ENCODE data around the gene MKX. TPM values are rescaled to one million over a fixed set of nuclear protein-coding genes. Genes with fewer than 3 reads are reported as not detected.

MKX gene
- total and polyA plus RNA-seq, 2 donors (not counting 3 experiments of a cell fraction or from before 2014, with no cell fraction given): not detected

DNA sequence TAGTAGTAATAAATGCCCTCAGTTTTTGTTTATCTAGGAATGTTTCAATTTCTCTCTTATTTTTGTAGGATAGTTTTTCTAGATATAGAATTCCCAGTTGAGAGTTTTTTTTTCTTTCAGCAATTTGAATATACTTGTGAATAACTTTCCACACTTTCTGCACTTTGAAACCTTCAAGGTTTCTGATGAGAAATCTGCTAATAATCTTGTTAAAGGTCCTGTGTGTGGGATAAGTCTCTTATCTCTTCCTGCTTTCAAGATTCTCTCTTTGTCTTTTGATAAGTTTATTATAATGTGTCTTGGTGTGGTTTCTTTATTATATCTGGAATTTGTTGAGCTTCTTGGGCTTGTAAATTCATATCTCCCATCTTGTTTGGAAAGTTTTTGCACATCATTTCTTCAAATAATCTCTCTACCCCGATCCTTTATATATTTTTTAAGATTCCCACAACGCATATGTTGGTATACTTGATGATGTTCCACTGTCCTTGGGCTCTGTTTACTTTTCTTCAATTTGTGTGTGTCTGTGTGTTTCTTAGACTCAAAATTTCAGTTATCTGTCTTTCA, 103.5 kb downstream of the MKX start:
- TF ChIP-seq FOS (IDR thresholded peaks at IDR 0.05; ENCODE audit: borderline replicate concordance, insufficient read depth, low read length): no peak
- no peak for TF ChIP-seq POLR2A (IDR thresholded peaks at IDR 0.05; ENCODE audit: low read depth, low read length)
- TF ChIP-seq GATA2 (IDR thresholded peaks at IDR 0.05; ENCODE audit: insufficient read depth, insufficient read length, low read depth, low read length): no peak
- TF ChIP-seq, protein P1, sequence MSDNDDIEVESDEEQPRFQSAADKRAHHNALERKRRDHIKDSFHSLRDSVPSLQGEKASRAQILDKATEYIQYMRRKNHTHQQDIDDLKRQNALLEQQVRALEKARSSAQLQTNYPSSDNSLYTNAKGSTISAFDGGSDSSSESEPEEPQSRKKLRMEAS (IDR thresholded peaks at IDR 0.05; ENCODE audit: insufficient read depth, insufficient read length): no peak
- no peak for TF ChIP-seq JUN (IDR thresholded peaks at IDR 0.05; ENCODE audit: borderline replicate concordance, insufficient read depth, insufficient read length, low read depth)
- dilution Hi-C loops (cut with MboI; ENCODE audit: extremely low pct_ligation_motif_present, low sequenced_read_pairs): no loop called here
- Histone ChIP-seq H3K79me2 (ENCODE audit: control insufficient read depth, insufficient read depth, low read length) (no peaks in the 10 kb centered on the region), H4K20me1 (replicated peaks; ENCODE audit: control insufficient read depth, extremely low read depth, insufficient read depth, low read length) (no peaks in the 10 kb centered on the region), H3K27me3 (ENCODE audit: control insufficient read depth in 2 of 2, insufficient read depth in 2 of 2, low read length in 2 of 2) (peaks cover 2 to 14% of the 10 kb centered on the region in 2 experiments), H3K36me3 (ENCODE audit: control insufficient read depth in 2 of 2, extremely low read depth in 1 of 2, insufficient read depth in 2 of 2, low read length in 2 of 2) (no peaks in the 10 kb centered on the region), H2AFZ (ENCODE audit: low read depth, low read length) (no peak overlapping the region), H3K4me1 (ENCODE audit: control insufficient read depth, extremely low read depth, insufficient read depth, low read length) (no peaks in the 10 kb centered on the region), H3K9me3 (replicated peaks; ENCODE audit: control insufficient read depth, insufficient read depth, low read length) (no peaks in the 10 kb centered on the region), H3K9ac (replicated peaks; ENCODE audit: extremely low read depth, insufficient read depth, low read length) (no peak overlapping the region), H3K4me3 (replicated peaks in 1 of 3; ENCODE audit: insufficient read depth in 1 of 3, low read depth in 1 of 3, low read length in 3 of 3) (no peak overlapping the region), H3K9me1 (replicated peaks; ENCODE audit: control insufficient read depth, extremely low read depth, insufficient read depth, low read length) (no peaks in the 10 kb centered on the region), H3K27ac (ENCODE audit: insufficient read depth, low read depth, low read length) (no peak overlapping the region), H3K4me2 (ENCODE audit: insufficient read depth, low read length) (no peak overlapping the region)
- BruUV-seq (replicated peaks): no TSS peak
- DNase-seq (ENCODE audit: low read depth, low spot score) (no peak), FAIRE-seq (no peak)
- POLR2A ChIA-PET: no interaction called here
- intact Hi-C loops (cut with micrococcal nuclease): no loop called here
- CTCF ChIA-PET: interaction anchor here (1.4 to 1.6 kb wide), 2 partner anchors 10 to 16 kb away, joined by 3 to 4 read pairs; no protein-coding TSS in a partner anchor

DNA sequence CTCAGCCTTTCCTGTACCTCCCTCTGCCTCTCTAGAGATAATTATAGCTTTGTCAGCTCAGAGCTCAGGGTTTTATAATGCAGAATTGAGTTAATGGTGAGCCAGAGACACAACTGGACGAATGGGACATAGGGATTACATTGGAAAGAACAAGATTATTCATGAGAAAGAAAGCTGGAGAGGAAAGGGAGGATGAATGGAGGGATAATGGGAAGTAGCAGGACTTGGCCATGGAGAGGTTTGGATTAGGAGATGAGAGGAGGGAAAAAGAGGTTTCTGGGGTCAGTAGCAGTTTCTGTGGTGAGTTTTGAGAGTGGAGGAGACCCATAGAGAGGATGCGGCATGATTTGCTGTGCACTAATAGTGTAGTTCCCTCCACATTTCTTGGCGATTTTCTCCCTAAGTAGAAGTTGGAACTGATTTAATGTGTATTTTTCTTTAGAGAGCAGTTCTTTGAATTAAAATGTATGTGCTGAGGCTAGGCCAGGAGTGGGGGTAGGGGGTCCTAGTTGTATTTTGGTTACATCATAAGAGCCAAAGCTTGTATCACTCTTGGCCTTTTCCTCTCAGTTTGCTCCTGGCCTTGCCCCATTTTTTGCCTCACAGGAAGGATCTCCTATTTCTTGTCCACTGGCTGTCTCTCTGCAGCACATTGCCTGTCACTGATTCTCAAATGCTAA, 107.4 kb downstream of the MKX start:
- intact Hi-C loops (cut with micrococcal nuclease) (no loop called here), dilution Hi-C loops (cut with MboI; ENCODE audit: extremely low pct_ligation_motif_present, low sequenced_read_pairs) (no loop called here)
- H3K4me3 ChIP-seq (replicated peaks in 1 of 3; ENCODE audit: insufficient read depth in 1 of 3, low read depth in 1 of 3, low read length in 3 of 3): no peak overlapping the region
- H3K27ac ChIP-seq (ENCODE audit: insufficient read depth, low read depth, low read length): no peak overlapping the region
- no peak for DNase-seq (ENCODE audit: low read depth, low spot score)
- H3K27me3 ChIP-seq (ENCODE audit: control insufficient read depth in 2 of 2, insufficient read depth in 2 of 2, low read length in 2 of 2): peaks cover 2 to 9% of the 10 kb centered on the region in 2 experiments
- TF ChIP-seq GATA2 (IDR thresholded peaks at IDR 0.05; ENCODE audit: insufficient read depth, insufficient read length, low read depth, low read length) (no peak), MYC (IDR thresholded peaks at IDR 0.05; ENCODE audit: low read depth, low read length) (no peak), EZH2 (IDR thresholded peaks at IDR 0.05; ENCODE audit: borderline replicate concordance, low read depth, low read length, severe bottlenecking) (no peak), JUN (IDR thresholded peaks at IDR 0.05; ENCODE audit: borderline replicate concordance, insufficient read depth, insufficient read length, low read depth) (no peak), FOS (IDR thresholded peaks at IDR 0.05; ENCODE audit: borderline replicate concordance, insufficient read depth, low read length) (no peak), POLR2AphosphoS5 (IDR thresholded peaks at IDR 0.05; ENCODE audit: insufficient read depth, low read depth, low read length) (no peak), POLR2A (IDR thresholded peaks at IDR 0.05; ENCODE audit: low read depth, low read length) (no peak)
- TF ChIP-seq, protein P1 (IDR thresholded peaks at IDR 0.05; ENCODE audit: insufficient read depth, insufficient read length): no peak
- TF ChIP-seq, protein P2, sequence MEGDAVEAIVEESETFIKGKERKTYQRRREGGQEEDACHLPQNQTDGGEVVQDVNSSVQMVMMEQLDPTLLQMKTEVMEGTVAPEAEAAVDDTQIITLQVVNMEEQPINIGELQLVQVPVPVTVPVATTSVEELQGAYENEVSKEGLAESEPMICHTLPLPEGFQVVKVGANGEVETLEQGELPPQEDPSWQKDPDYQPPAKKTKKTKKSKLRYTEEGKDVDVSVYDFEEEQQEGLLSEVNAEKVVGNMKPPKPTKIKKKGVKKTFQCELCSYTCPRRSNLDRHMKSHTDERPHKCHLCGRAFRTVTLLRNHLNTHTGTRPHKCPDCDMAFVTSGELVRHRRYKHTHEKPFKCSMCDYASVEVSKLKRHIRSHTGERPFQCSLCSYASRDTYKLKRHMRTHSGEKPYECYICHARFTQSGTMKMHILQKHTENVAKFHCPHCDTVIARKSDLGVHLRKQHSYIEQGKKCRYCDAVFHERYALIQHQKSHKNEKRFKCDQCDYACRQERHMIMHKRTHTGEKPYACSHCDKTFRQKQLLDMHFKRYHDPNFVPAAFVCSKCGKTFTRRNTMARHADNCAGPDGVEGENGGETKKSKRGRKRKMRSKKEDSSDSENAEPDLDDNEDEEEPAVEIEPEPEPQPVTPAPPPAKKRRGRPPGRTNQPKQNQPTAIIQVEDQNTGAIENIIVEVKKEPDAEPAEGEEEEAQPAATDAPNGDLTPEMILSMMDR (IDR thresholded peaks at IDR 0.05; ENCODE audit: extremely low read depth in 1 of 2, insufficient read depth in 1 of 2, low read depth in 1 of 2, low read length in 2 of 2): no peak
- H2AFZ ChIP-seq (ENCODE audit: low read depth, low read length): no peak overlapping the region
- H3K9me3 ChIP-seq (replicated peaks; ENCODE audit: control insufficient read depth, insufficient read depth, low read length): no peaks in the 10 kb centered on the region
- FAIRE-seq: no peak
- no peaks in the 10 kb centered on the region for H3K36me3 ChIP-seq (ENCODE audit: control insufficient read depth in 2 of 2, extremely low read depth in 1 of 2, insufficient read depth in 2 of 2, low read length in 2 of 2)
- POLR2A ChIA-PET: no interaction called here
- no peaks in the 10 kb centered on the region for H3K4me1 ChIP-seq (ENCODE audit: control insufficient read depth, extremely low read depth, insufficient read depth, low read length)
- no peaks in the 10 kb centered on the region for H3K79me2 ChIP-seq (ENCODE audit: control insufficient read depth, insufficient read depth, low read length)
- no peaks in the 10 kb centered on the region for H4K20me1 ChIP-seq (replicated peaks; ENCODE audit: control insufficient read depth, extremely low read depth, insufficient read depth, low read length)
- no peak overlapping the region for H3K4me2 ChIP-seq (ENCODE audit: insufficient read depth, low read length)
- H3K9me1 ChIP-seq (replicated peaks; ENCODE audit: control insufficient read depth, extremely low read depth, insufficient read depth, low read length): no peaks in the 10 kb centered on the region
- no peak overlapping the region for H3K9ac ChIP-seq (replicated peaks; ENCODE audit: extremely low read depth, insufficient read depth, low read length)
- CTCF ChIA-PET: no interaction called here
- no TSS peak for BruUV-seq (replicated peaks)

All from endothelial cell of umbilical vein (primary cell).